HG03460 (cell line): ENCODE results near the gene EOLA2.
"Not testable (repeated sequence)": the region's sequence is repeated elsewhere in the genome, so short reads cannot be mapped to it uniquely, and the experiment has no call there.

ENCODE experiments used
- ATAC-seq: cut with Tn5 transposase; IDR thresholded peaks from one replicate; pipeline ENCODE4 v1.9.1; 2021; ENCODE audit not compliant: unreplicated experiment

The EOLA2 gene

GRCh38 chrX:149933547-149933946 is 4.7 kb downstream of the EOLA2 start:
- ATAC-seq = not testable (repeated sequence)

- not testable (repeated sequence) for ATAC-seq
Observed at GRCh38 chrX:149932970-149933369, 5.3 kb downstream of the EOLA2 start.

DNA sequence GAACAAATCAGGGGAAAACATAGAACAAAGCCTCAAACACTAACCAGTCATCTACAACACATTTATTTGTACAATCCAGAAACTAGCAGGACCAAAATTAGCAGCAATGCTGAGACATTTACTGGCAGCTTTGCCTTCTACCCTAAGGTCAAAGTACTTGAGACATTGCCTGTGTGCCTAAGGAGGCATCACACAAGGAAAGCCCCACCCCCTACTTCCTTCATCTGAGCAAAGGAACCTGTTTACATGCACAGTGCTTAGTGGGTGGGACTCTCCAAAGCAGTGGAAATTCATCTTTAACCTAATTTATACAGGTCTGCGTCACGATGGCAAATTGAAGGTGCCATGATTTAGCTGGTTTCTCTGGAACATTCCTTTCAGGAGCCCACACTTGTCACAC is 6.1 kb downstream of the EOLA2 start:
- not testable (repeated sequence) for ATAC-seq

DNA sequence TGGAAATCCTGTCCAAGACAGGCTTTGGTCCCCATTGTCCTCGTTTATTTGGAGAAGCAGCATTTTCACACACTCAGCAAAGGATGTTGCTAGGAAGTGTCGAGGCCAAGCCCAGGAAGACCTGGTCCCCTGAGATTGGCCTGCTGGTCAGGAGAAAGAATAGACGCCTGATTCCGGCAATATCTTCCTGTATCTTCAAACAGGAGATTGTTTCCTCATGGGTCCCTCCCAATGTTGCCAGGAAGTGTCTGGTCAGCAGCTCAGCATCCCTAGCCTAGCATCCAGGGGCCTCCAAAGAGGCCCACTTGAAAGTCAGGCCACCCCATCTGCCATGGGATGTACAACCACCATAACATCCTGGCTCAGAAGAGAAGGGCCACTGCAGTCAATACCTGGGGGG is 6.9 kb downstream of the EOLA2 start:
- ATAC-seq = not testable (repeated sequence)

DNA sequence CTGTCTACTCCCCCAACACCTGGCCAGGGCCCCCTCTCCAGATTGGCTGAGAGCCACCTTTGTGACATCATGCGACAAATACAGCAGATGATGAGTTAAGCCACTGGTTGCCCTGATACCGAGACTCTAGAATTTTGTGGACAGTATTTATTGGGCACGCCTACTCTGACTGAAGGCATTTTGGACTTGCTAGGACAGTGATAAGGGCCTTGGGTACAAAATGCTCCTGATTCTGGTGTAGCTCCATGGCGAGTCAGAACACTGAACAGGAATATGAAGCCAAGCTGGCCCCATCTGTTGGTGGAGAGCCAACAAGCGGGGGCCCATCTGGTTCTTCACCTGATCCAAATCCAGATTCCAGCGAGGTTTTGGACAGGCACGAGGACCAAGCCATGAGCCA is 8.9 kb downstream of the EOLA2 start, which contains the start of gene HSFX4:
HSFX4 (plus strand) TSS at position 174 of the 400 bp plus-strand sequence; CDS start at position 246, 72 bp downstream.
- ATAC-seq = not testable (repeated sequence)

- ATAC-seq = not testable (repeated sequence)
Observed at GRCh38 chrX:149928635-149929034, 9.7 kb downstream of the EOLA2 start.

GRCh38 chrX:149927964-149928258 is 10.4 kb downstream of the EOLA2 start:
- ATAC-seq = peak; percentile 34

GRCh38 chrX:149927245-149927963 is 10.9 kb downstream of the EOLA2 start:
- ATAC-seq = peak; percentile 62

DNA sequence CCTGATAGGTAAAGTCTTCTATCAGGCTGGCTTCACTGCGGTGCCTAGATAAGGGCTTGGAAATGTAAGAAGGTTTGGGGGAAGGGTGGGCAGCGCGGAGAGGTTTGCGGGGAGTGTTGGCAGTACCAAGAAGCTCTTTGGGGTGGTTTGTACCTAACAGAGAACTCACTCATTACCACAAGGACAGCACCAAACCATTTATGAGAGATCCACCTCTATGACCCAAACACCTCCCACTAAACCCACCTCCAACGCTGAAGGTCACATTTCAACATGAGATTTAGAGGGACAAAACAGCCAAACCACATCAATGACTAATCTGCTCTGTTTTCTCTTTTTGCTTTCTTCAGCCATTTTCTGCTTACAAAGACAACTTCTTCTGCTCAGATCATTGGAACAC is 13.9 kb downstream of the EOLA2 start:
- not testable (repeated sequence) for ATAC-seq

GRCh38 chrX:149923836-149924235 is 14.5 kb downstream of the EOLA2 start:
- not testable (repeated sequence) for ATAC-seq

- peak; percentile 73 for ATAC-seq
Observed at GRCh38 chrX:149916745-149917392, 21.4 kb downstream of the EOLA2 start.

DNA sequence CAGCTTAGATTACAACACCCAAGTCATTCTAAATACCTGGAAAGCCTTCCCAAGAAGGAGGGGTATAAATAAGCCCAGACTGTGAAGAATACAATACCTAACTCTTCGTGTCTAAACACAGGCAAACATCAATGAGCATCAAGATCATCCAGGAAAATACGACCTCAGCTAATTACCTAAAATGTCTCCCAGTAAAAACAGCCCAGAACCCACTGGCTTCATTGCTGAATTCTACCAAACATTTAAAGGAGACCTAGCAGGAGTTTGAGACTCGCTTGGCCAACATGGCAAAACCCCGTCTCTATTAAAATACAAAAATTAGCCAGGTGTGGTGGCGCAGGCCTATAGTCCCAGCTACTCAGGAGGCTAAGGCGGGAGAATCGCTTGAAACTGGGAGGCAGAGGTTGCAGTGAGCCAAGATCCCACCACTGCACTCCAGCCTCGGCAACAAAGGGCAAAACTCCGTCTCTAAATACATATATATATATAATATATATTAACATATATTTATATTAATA is 28.1 kb downstream of the EOLA2 start:
- no peak for ATAC-seq

- no peak for ATAC-seq
Observed at GRCh38 chrX:149909324-149910177, 28.7 kb downstream of the EOLA2 start.

DNA sequence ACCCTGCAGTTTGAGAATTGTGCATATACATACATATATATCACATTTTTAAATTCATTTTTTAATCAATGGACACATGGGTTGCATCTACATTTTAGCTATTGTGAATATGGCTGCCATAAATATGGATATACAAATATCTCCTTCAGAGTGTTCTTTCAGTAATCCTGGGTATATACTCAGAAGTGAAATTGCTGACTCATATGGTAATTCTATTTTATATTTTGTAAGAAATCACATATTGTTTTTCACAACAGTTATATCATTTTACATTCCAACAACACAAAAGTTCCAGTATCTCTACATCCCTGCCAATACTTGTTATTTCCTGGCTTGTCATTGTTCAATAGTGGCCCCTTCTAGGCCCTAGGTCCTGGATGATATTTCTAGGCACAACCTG is 29.6 kb downstream of the EOLA2 start:
- ATAC-seq = no peak

- peak; percentile 62 for ATAC-seq
Observed at GRCh38 chrX:149908308-149908707, 30.0 kb downstream of the EOLA2 start.

GRCh38 chrX:149903889-149904748 is 34.2 kb downstream of the EOLA2 start:
- ATAC-seq = peak; percentile 71

- ATAC-seq = no peak
Observed at GRCh38 chrX:149898554-149898953, 39.7 kb downstream of the EOLA2 start.

GRCh38 chrX:149890828-149891227 is 47.5 kb downstream of the EOLA2 start:
- not testable (repeated sequence) for ATAC-seq
